Endodermal cell (in vitro differentiated cells): ENCODE data around the gene PDE6A. TPM values are rescaled to one million over a fixed set of nuclear protein-coding genes. Genes with fewer than 3 reads are reported as not detected.

Experiments used
- DNase-seq: peaks from one replicate; pipeline ENCODE4 v3.0.0-alpha.2; 2017
- H3K27ac ChIP-seq: 2 replicates; pipeline ENCODE4 v1.5.1; 2013; ENCODE audit warnings: mild to moderate bottlenecking, low read depth, low read length, moderate library complexity
- H3K27me3 ChIP-seq: 2 replicates; pipeline ENCODE4 v1.6.1; 2013; ENCODE audit warnings: mild to moderate bottlenecking, low read length, moderate library complexity; ENCODE audit not compliant: insufficient read depth, control insufficient read depth, poor library complexity, severe bottlenecking
- H3K36me3 ChIP-seq: 2 replicates; pipeline ENCODE4 v1.7.0; 2013; ENCODE audit warnings: mild to moderate bottlenecking, low read length, moderate library complexity; ENCODE audit not compliant: control insufficient read depth, insufficient read depth
- H3K4me1 ChIP-seq: one replicate; pipeline ENCODE4 v1.7.0; 2013; ENCODE audit warnings: low read length; ENCODE audit not compliant: control insufficient read depth, insufficient read depth
- H3K4me3 ChIP-seq: 2 replicates; pipeline ENCODE4 v1.5.1; 2013; ENCODE audit warnings: mild to moderate bottlenecking, low read length, moderate library complexity
- H3K9ac ChIP-seq: 2 replicates; pipeline ENCODE4 v1.6.1; 2013; ENCODE audit warnings: mild to moderate bottlenecking, low read length, moderate library complexity; ENCODE audit not compliant: poor library complexity, severe bottlenecking; ENCODE audit errors: extremely low read depth
- H3K9me3 ChIP-seq: 2 replicates; pipeline ENCODE4 v1.6.1; 2013; ENCODE audit warnings: mild to moderate bottlenecking, low read length, moderate library complexity; ENCODE audit not compliant: control insufficient read depth
- H3K27ac Mint-ChIP-seq: 2 replicates; pipeline ENCODE4 v1.8.0; 2020; ENCODE audit warnings: mixed read lengths
- H3K27me3 Mint-ChIP-seq: 2 replicates; pipeline ENCODE4 v1.8.0; 2021; ENCODE audit warnings: mild to moderate bottlenecking, mixed read lengths; ENCODE audit not compliant: insufficient read depth
- H3K36me3 Mint-ChIP-seq: 2 replicates; pipeline ENCODE4 v1.8.0; 2020; ENCODE audit warnings: low read depth, mixed read lengths
- H3K4me1 Mint-ChIP-seq: 2 replicates; pipeline ENCODE4 v1.8.0; 2020; ENCODE audit warnings: mixed read lengths
- H3K4me3 Mint-ChIP-seq: 2 replicates; pipeline ENCODE4 v1.8.0; 2020; ENCODE audit warnings: mild to moderate bottlenecking, moderate library complexity, mixed read lengths
- H3K9me3 Mint-ChIP-seq: 2 replicates; pipeline ENCODE4 v1.8.0; 2020; ENCODE audit warnings: mild to moderate bottlenecking, mixed read lengths
- CTCF ChIP-seq: fragments of 200-600 bp; sonication (generic); conservative IDR thresholded peaks from 2 replicates; pipeline ENCODE4 v1.5.0; 2021; ENCODE audit warnings: antibody characterized with exemption, mild to moderate bottlenecking
- WGBS, 2 experiments: methylation state at CpG; one replicate each; pipeline versions ENCODE4 v1.1.5 to v1.1.7; 2013; ENCODE audit warnings: missing lambda C conversion rate in 2 of 2, mixed read lengths in 1 of 2; ENCODE audit not compliant: insufficient coverage in 1 of 2, insufficient read length in 1 of 2; 5-methylcytosine and 5-hydroxymethylcytosine counted together
- total RNA-seq, 2 donors: library from RNA; stranded (reverse); fragmentation: NEBNext Ultra II Directional in 1 of 2; extraction: Animal tissue kit (Norgen Biotek cat#: 25700) in 1 of 2; gene quantifications; 2 replicates in 1 of 2; 3 replicates in 1 of 2; pipeline ENCODE4 v1.2.1, GENCODE V29; 2021

The PDE6A gene
- total RNA-seq, 2 donors from 2014 or later = 0.07 TPM; not detected in 1

- Histone ChIP-seq H3K4me1 (peaks cover 5% of the 10 kb centered on the region), H3K9ac (no peak overlapping the region), H3K4me3 (no peak overlapping the region), H3K27ac (no peak overlapping the region), H3K27me3 (no peaks in the 10 kb centered on the region), H3K9me3 (no peaks in the 10 kb centered on the region), H3K36me3 (no peaks in the 10 kb centered on the region)
- peaks cover 12% of the 10 kb centered on the region for H3K4me1 Mint-ChIP-seq
- no peak overlapping the region for H3K4me3 Mint-ChIP-seq
- 88 to 92% methylated on average over 4 to 6 of the region's 6 CpGs for WGBS, 2 experiments
- DNase-seq = no peak
- no peak for TF ChIP-seq CTCF
- H3K27me3 Mint-ChIP-seq = no peaks in the 10 kb centered on the region
- H3K27ac Mint-ChIP-seq = no peak overlapping the region
- no peaks in the 10 kb centered on the region for H3K36me3 Mint-ChIP-seq
- no peaks in the 10 kb centered on the region for H3K9me3 Mint-ChIP-seq
Measured at GRCh38 chr5:149954798-149955197, 10.2 kb upstream of the PDE6A start.

- Histone ChIP-seq H3K9me3 (no peaks in the 10 kb centered on the region), H3K4me3 (no peak overlapping the region), H3K27me3 (no peaks in the 10 kb centered on the region), H3K27ac (no peak overlapping the region), H3K36me3 (no peaks in the 10 kb centered on the region), H3K4me1 (no peaks in the 10 kb centered on the region), H3K9ac (no peak overlapping the region)
- TF ChIP-seq CTCF = no peak
- Mint-ChIP-seq H3K36me3 (no peaks in the 10 kb centered on the region), H3K27me3 (no peaks in the 10 kb centered on the region), H3K27ac (no peak overlapping the region), H3K9me3 (no peaks in the 10 kb centered on the region), H3K4me3 (no peak overlapping the region), H3K4me1 (peaks cover 6% of the 10 kb centered on the region)
- DNase-seq = no peak
- WGBS, 2 experiments = 93 to 94% methylated on average over 4 to 9 of the region's 9 CpGs
Measured at GRCh38 chr5:149953436-149954121, 9.0 kb upstream of the PDE6A start.

- no peaks in the 10 kb centered on the region for H3K27me3 ChIP-seq
- peak; percentile 55 for DNase-seq
- no peak overlapping the region for H3K9ac ChIP-seq
- no peaks in the 10 kb centered on the region for H3K36me3 ChIP-seq
- Mint-ChIP-seq H3K9me3 (no peaks in the 10 kb centered on the region), H3K27me3 (no peaks in the 10 kb centered on the region), H3K27ac (peak overlapping the region; percentile 54), H3K36me3 (no peaks in the 10 kb centered on the region), H3K4me1 (peaks cover 6% of the 10 kb centered on the region), H3K4me3 (no peak overlapping the region)
- no peaks in the 10 kb centered on the region for H3K4me1 ChIP-seq
- WGBS, 2 experiments = 82 to 88% methylated on average over 4 to 6 of the region's 6 CpGs
- H3K4me3 ChIP-seq = no peak overlapping the region
- no peaks in the 10 kb centered on the region for H3K9me3 ChIP-seq
- TF ChIP-seq CTCF = peak; percentile 70
- no peak overlapping the region for H3K27ac ChIP-seq
Measured at GRCh38 chr5:149951138-149951749, 6.7 kb upstream of the PDE6A start.
